Activated CD8-positive, alpha-beta memory T cell treated with anti-CD3 and anti-CD28 coated beads, Interleukin-2, amount 10 ng/mL, durations not matched to agents 7 days and 5 days (primary cell): ENCODE measurements around the gene BCL7B. TPM values are rescaled to one million over a fixed set of nuclear protein-coding genes. Genes with fewer than 3 reads are reported as not detected.

Experiments
- ATAC-seq: fragments of 150-1000 bp; cut with Tn5 transposase; one replicate; pipeline ENCODE4 v1.10.0; 2021; ENCODE audit warnings: moderate library complexity
- CTCF ChIA-PET: fragments of 350-600 bp; sonication (Branson Sonifier 250); formaldehyde crosslinking; loops from one replicate; lab custom pipeline; 2021; ENCODE audit warnings: antibody characterized with exemption; lab: Charles Lee
- DNase-seq: peaks from one replicate; pipeline ENCODE4 v3.0.0-alpha.2; 2020
- H3K27ac Mint-ChIP-seq: one replicate; pipeline ENCODE4 v1.8.0; 2021; ENCODE audit warnings: mild to moderate bottlenecking, mixed read lengths
- H3K27me3 Mint-ChIP-seq: one replicate; pipeline ENCODE4 v1.8.0; 2021; ENCODE audit warnings: mixed read lengths
- H3K36me3 Mint-ChIP-seq: one replicate; pipeline ENCODE4 v1.8.0; 2021; ENCODE audit warnings: mild to moderate bottlenecking, mixed read lengths
- H3K4me1 Mint-ChIP-seq: one replicate; pipeline ENCODE4 v1.8.0; 2021; ENCODE audit warnings: mixed read lengths
- H3K4me3 Mint-ChIP-seq: one replicate; pipeline ENCODE4 v1.8.0; 2021; ENCODE audit warnings: mild to moderate bottlenecking, moderate library complexity, mixed read lengths
- H3K9me3 Mint-ChIP-seq: one replicate; pipeline ENCODE4 v1.8.0; 2022; ENCODE audit warnings: low read depth, mixed read lengths
- total RNA-seq, 2 experiments: library from RNA; stranded (reverse); gene quantifications; one replicate each; pipeline ENCODE4 v1.2.3, GENCODE V29; 2021

The BCL7B gene
- total RNA-seq, 2 experiments from 2014 or later = 74.9 to 87.0 TPM

- peak; percentile 43 for DNase-seq
- peaks cover 52% of the 10 kb centered on the region for H3K4me1 Mint-ChIP-seq
- peak overlapping the region; percentile 99 for H3K4me3 Mint-ChIP-seq
- no peak for ATAC-seq
- H3K27ac Mint-ChIP-seq = peak overlapping the region; percentile 96
- no peaks in the 10 kb centered on the region for H3K9me3 Mint-ChIP-seq
- CTCF ChIA-PET = interaction anchor here (0.6 to 3.9 kb wide), 15 partner anchors 11 to 214 kb away, joined by 3 to 26 read pairs (median 4); partner anchors contain the start of genes BCL7B and TBL2
- peaks cover 42% of the 10 kb centered on the region for H3K36me3 Mint-ChIP-seq
- no peaks in the 10 kb centered on the region for H3K27me3 Mint-ChIP-seq
These were observed 36.5 kb downstream of the BCL7B start for GRCh38 chr7:73520673-73521635.

DNA sequence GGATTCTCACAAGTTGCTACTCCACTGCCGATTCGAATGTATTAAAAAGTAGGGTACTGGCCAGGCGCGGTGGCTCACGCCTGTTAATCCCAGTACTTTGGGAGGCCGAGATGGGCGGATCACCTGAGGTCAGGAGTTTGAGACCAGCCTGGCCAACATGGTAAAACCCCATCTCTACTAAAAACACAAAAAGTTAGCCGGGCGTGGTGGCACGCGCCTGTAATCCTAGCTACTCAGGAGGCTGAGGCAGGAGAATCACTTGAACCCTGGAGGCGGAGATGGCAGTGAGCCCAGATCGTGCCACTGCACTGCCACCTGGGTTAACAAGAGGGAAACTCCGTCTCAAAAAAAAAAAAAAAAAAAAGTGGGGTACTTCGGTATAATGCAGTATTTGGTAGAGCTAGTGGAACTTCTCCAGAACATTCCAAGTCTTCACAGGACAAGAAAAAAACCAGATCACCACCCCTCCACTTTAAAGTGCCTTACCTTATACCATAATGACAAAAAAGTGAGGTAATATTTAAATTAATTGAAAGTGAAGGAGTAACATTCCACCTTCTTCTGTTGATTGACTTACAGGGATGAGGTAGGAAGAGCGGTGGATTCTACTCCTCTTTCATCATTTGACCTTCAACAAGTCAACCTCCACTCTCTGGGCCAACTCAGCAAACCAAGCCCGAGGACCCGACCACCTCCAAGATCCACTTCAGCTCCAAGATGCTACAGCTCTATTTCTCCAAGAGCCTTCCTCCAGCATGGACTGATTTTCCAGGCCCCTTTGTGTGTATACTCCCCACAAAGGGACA is 37.4 kb downstream of the BCL7B start:
- Mint-ChIP-seq H3K4me1 (peaks cover 47% of the 10 kb centered on the region), H3K9me3 (no peaks in the 10 kb centered on the region), H3K36me3 (peaks cover 47% of the 10 kb centered on the region), H3K27ac (peak overlapping the region; percentile 96), H3K27me3 (no peaks in the 10 kb centered on the region), H3K4me3 (peak overlapping the region; percentile 99)
- CTCF ChIA-PET = interaction anchor here (0.7 to 3.9 kb wide), 17 partner anchors 12 to 214 kb away, joined by 3 to 26 read pairs (median 4); partner anchors contain the start of gene BCL7B
- peak; percentile 51 for DNase-seq
- ATAC-seq = no peak

- Mint-ChIP-seq H3K36me3 (peaks cover 55% of the 10 kb centered on the region), H3K4me3 (peak overlapping the region; percentile 99), H3K9me3 (no peaks in the 10 kb centered on the region), H3K27me3 (no peaks in the 10 kb centered on the region), H3K27ac (peak overlapping the region; percentile 52), H3K4me1 (peaks cover 41% of the 10 kb centered on the region)
- DNase-seq (no peak), ATAC-seq (no peak)
- CTCF ChIA-PET = interaction anchor here (0.6 to 2.3 kb wide), 8 partner anchors 9 to 216 kb away, joined by 3 to 7 read pairs (median 5); no protein-coding TSS in a partner anchor
These were observed 39.0 kb downstream of the BCL7B start for GRCh38 chr7:73518470-73518869.

DNA sequence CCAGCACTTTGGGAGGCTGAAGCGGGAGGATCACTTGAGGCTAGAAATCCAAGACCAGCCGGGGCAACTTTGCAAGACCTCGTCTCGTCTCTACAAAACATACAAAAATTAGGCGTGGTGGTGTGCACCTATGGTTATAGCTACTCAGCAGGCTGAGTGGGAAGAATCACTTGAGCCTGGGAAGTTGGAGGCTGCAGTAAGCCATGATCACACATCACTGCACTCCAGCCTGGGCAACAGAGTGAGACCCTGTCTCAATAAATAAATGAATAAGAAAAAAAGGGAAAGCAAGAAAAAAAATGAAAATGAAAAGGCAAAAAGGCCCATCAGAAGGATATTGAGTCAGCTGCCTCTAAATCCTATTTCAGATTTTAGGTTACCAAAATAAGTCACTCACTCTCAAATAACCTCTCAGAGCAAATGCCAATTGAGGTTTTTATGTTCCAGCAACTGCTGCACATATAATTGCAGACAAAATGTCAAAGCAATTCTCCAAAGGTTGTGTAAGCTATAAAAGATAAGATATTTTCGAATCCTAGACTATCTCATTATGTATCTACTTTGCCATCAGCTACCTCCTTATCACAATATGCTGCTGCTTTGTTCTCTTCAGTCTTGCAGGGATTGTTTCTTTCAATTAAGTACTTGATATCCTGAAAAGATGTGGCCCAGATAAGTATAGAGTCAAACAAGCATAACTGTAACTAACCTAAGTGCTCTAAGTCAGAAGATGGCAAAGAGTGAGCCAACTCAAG is 40.1 kb downstream of the BCL7B start:
- Mint-ChIP-seq H3K36me3 (peaks cover 59% of the 10 kb centered on the region), H3K27ac (peak overlapping the region; percentile 38), H3K4me1 (peaks cover 40% of the 10 kb centered on the region), H3K27me3 (no peaks in the 10 kb centered on the region), H3K4me3 (no peak overlapping the region), H3K9me3 (no peaks in the 10 kb centered on the region)
- CTCF ChIA-PET = interaction anchor here (1.4 to 1.9 kb wide), 3 partner anchors 42 to 66 kb away, joined by 4 to 7 read pairs (median 5); no protein-coding TSS in a partner anchor
- ATAC-seq (no peak), DNase-seq (no peak)

- no peak overlapping the region for H3K4me3 Mint-ChIP-seq
- H3K27ac Mint-ChIP-seq = peak overlapping the region; percentile 44
- peaks cover 63% of the 10 kb centered on the region for H3K36me3 Mint-ChIP-seq
- H3K9me3 Mint-ChIP-seq = no peaks in the 10 kb centered on the region
- DNase-seq (no peak), ATAC-seq (no peak)
- CTCF ChIA-PET = interaction anchor here (1.0 to 1.5 kb wide), 2 partner anchors 63 to 92 kb away, joined by 3 read pairs; no protein-coding TSS in a partner anchor
- H3K4me1 Mint-ChIP-seq = peaks cover 40% of the 10 kb centered on the region
- no peaks in the 10 kb centered on the region for H3K27me3 Mint-ChIP-seq
These were observed 42.3 kb downstream of the BCL7B start for GRCh38 chr7:73515178-73515577.

GRCh38 chr7:73512018-73512780 is 45.3 kb downstream of the BCL7B start:
- CTCF ChIA-PET = interaction anchor here (0.6 to 2.8 kb wide), 2 partner anchors 33 to 61 kb away, joined by 3 to 8 read pairs; no protein-coding TSS in a partner anchor
- ATAC-seq (no peak), DNase-seq (no peak)
- no peaks in the 10 kb centered on the region for H3K27me3 Mint-ChIP-seq
- H3K27ac Mint-ChIP-seq = no peak overlapping the region
- no peaks in the 10 kb centered on the region for H3K9me3 Mint-ChIP-seq
- peaks cover 22% of the 10 kb centered on the region for H3K4me1 Mint-ChIP-seq
- no peak overlapping the region for H3K4me3 Mint-ChIP-seq
- peaks cover 57% of the 10 kb centered on the region for H3K36me3 Mint-ChIP-seq

GRCh38 chr7:73509463-73509862 is 48.0 kb downstream of the BCL7B start:
- DNase-seq (no peak), ATAC-seq (no peak)
- H3K9me3 Mint-ChIP-seq = no peaks in the 10 kb centered on the region
- peaks cover 17% of the 10 kb centered on the region for H3K4me1 Mint-ChIP-seq
- CTCF ChIA-PET = interaction anchor here (0.7 to 1.2 kb wide), 3 partner anchors 8 to 23 kb away, joined by 3 read pairs; no protein-coding TSS in a partner anchor
- no peak overlapping the region for H3K27ac Mint-ChIP-seq
- H3K27me3 Mint-ChIP-seq = no peaks in the 10 kb centered on the region
- H3K4me3 Mint-ChIP-seq = no peak overlapping the region
- peaks cover 59% of the 10 kb centered on the region for H3K36me3 Mint-ChIP-seq

- ATAC-seq (no peak), DNase-seq (no peak)
- H3K36me3 Mint-ChIP-seq = peaks cover 66% of the 10 kb centered on the region
- H3K27ac Mint-ChIP-seq = no peak overlapping the region
- H3K27me3 Mint-ChIP-seq = no peaks in the 10 kb centered on the region
- CTCF ChIA-PET = interaction anchor here (1.7 kb wide), 1 partner anchor 12 kb away, joined by 5 read pairs; no protein-coding TSS in a partner anchor
- peaks cover 10% of the 10 kb centered on the region for H3K4me1 Mint-ChIP-seq
- H3K9me3 Mint-ChIP-seq = no peaks in the 10 kb centered on the region
- no peak overlapping the region for H3K4me3 Mint-ChIP-seq
These were observed 49.9 kb downstream of the BCL7B start for GRCh38 chr7:73507556-73507955.

DNA sequence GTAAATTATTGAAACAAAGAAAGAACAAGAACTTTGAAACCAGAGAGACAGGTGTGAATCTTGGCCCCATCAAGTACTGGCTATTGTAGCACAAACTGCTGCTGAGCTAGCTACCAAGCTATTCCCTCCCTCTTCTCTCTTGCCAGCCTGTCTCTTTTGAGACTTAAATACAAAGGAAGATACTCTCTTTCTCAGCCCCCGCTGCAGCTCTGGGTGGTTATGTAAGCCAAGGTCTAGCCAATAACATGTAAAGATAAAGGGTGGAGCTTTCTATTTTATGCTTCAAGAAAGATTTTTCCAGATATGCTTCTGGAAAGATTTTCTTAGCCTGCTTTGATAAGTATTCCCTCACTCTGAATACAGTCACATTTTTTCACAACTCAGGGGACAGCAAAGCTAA is 52.6 kb downstream of the BCL7B start:
- peaks cover 58% of the 10 kb centered on the region for H3K36me3 Mint-ChIP-seq
- H3K27ac Mint-ChIP-seq = no peak overlapping the region
- CTCF ChIA-PET = interaction anchor here (1.1 to 1.4 kb wide), 2 partner anchors 15 to 61 kb away, joined by 3 read pairs; no protein-coding TSS in a partner anchor
- H3K27me3 Mint-ChIP-seq = no peaks in the 10 kb centered on the region
- no peak for ATAC-seq
- peaks cover 11% of the 10 kb centered on the region for H3K4me1 Mint-ChIP-seq
- no peak for DNase-seq
- no peaks in the 10 kb centered on the region for H3K9me3 Mint-ChIP-seq
- no peak overlapping the region for H3K4me3 Mint-ChIP-seq

- ATAC-seq = no peak
- CTCF ChIA-PET = no interaction called here
- peaks cover 59% of the 10 kb centered on the region for H3K36me3 Mint-ChIP-seq
- peaks cover 11% of the 10 kb centered on the region for H3K4me1 Mint-ChIP-seq
- DNase-seq = no peak
- no peak overlapping the region for H3K4me3 Mint-ChIP-seq
- no peaks in the 10 kb centered on the region for H3K27me3 Mint-ChIP-seq
- no peaks in the 10 kb centered on the region for H3K9me3 Mint-ChIP-seq
- H3K27ac Mint-ChIP-seq = no peak overlapping the region
These were observed 53.5 kb downstream of the BCL7B start for GRCh38 chr7:73504017-73504416.

DNA sequence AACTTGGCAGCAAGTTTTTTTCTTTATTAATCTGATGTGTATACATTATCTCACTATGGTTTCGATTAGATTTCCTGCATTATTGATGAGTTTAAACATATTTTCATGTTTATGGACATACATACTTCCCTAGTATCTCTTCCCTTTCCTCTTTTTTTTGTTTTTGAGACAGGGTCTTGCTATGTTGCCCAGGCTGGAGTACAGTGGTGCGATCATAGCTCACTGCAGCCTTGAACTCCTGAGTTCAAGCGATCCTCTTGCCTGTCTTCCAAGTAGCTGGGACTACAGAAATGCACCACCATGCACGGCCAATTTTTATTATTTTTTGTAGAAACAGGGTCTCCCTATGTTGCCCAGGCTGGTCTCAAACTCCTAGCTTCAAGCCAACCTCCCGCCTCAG is 54.3 kb downstream of the BCL7B start:
- no peak overlapping the region for H3K4me3 Mint-ChIP-seq
- H3K27ac Mint-ChIP-seq = no peak overlapping the region
- H3K27me3 Mint-ChIP-seq = no peaks in the 10 kb centered on the region
- ATAC-seq (no peak), DNase-seq (no peak)
- no peaks in the 10 kb centered on the region for H3K9me3 Mint-ChIP-seq
- peaks cover 10% of the 10 kb centered on the region for H3K4me1 Mint-ChIP-seq
- CTCF ChIA-PET = no interaction called here
- H3K36me3 Mint-ChIP-seq = peaks cover 59% of the 10 kb centered on the region

DNA sequence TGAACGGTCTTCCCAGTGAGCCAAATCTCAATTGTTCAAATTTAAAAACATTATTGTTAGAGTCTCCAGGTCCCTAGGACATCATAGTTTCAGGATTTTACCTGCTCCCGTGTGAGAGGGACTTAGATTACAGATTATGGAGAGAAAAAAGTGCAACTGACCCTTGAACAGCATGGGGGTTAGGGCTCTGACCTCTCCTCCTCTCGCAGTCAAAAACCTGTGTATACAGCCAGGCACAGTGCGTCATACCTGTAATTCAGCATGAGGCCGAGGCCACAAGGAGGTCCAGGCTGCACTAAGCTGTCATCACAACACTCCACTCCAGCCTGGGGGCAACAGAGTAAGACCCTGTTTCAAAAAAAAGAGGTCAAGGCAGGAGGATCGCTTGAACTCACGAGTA is 60.9 kb downstream of the BCL7B start:
- Mint-ChIP-seq H3K27me3 (no peaks in the 10 kb centered on the region), H3K9me3 (no peaks in the 10 kb centered on the region), H3K27ac (no peak overlapping the region), H3K36me3 (peaks cover 71% of the 10 kb centered on the region), H3K4me1 (peaks cover 10% of the 10 kb centered on the region), H3K4me3 (no peak overlapping the region)
- CTCF ChIA-PET = interaction anchor here (0.7 kb wide), 1 partner anchor 154 kb away, joined by 4 read pairs; no protein-coding TSS in a partner anchor
- no peak for ATAC-seq
- no peak for DNase-seq
